HUES48 (cell line): ENCODE measurements around the gene IMMP2L.

Experiments
- H3K27ac ChIP-seq: one replicate; pipeline ENCODE4 v1.7.0; 2013; ENCODE audit warnings: low read depth, low read length, inconsistent platforms
- H3K27me3 ChIP-seq: 2 replicates; pipeline ENCODE4 v1.6.1; 2013; ENCODE audit warnings: mild to moderate bottlenecking, low read length; ENCODE audit not compliant: control insufficient read depth, insufficient read depth
- H3K36me3 ChIP-seq: 2 replicates; pipeline ENCODE4 v1.6.1; 2013; ENCODE audit warnings: low read length; ENCODE audit not compliant: control insufficient read depth, insufficient read depth
- H3K4me1 ChIP-seq: 2 replicates; pipeline ENCODE4 v1.6.1; 2013; ENCODE audit warnings: mild to moderate bottlenecking, low read length; ENCODE audit not compliant: control insufficient read depth, insufficient read depth
- H3K4me3 ChIP-seq: 2 replicates; pipeline ENCODE4 v1.5.1; 2013; ENCODE audit warnings: mild to moderate bottlenecking, low read depth, low read length
- H3K9ac ChIP-seq: 2 replicates; pipeline ENCODE4 v1.6.1; 2013; ENCODE audit warnings: mild to moderate bottlenecking, low read depth, low read length, moderate library complexity
- H3K9me3 ChIP-seq: 2 replicates; pipeline ENCODE4 v1.6.1; 2013; ENCODE audit warnings: low read length; ENCODE audit not compliant: control insufficient read depth, insufficient read depth

Gene IMMP2L

GRCh38 chr7:111414374-111414773 is 147.9 kb downstream of the IMMP2L start:
- Histone ChIP-seq H3K4me3 (no peak overlapping the region), H3K27ac (peak overlapping the region; percentile 86), H3K9me3 (no peaks in the 10 kb centered on the region), H3K27me3 (no peaks in the 10 kb centered on the region), H3K36me3 (no peaks in the 10 kb centered on the region), H3K9ac (no peak overlapping the region), H3K4me1 (peaks cover 46% of the 10 kb centered on the region)

- Histone ChIP-seq H3K4me1 (peaks cover 48% of the 10 kb centered on the region), H3K27me3 (no peaks in the 10 kb centered on the region), H3K27ac (peak overlapping the region; percentile 86), H3K36me3 (no peaks in the 10 kb centered on the region), H3K4me3 (0 out of 2 replicates have a peak overlapping the region, but pooled peaks have one; percentile 2), H3K9ac (no peak overlapping the region), H3K9me3 (no peaks in the 10 kb centered on the region)
Observed at GRCh38 chr7:111413739-111414138, 148.6 kb downstream of the IMMP2L start.

- Histone ChIP-seq H3K4me3 (no peak overlapping the region), H3K9ac (no peak overlapping the region), H3K9me3 (no peaks in the 10 kb centered on the region), H3K4me1 (peaks cover 48% of the 10 kb centered on the region), H3K27me3 (no peaks in the 10 kb centered on the region), H3K36me3 (no peaks in the 10 kb centered on the region), H3K27ac (no peak overlapping the region)
Observed at GRCh38 chr7:111410899-111411298, 151.4 kb downstream of the IMMP2L start.

GRCh38 chr7:111409714-111410422 is 152.4 kb downstream of the IMMP2L start:
- no peak overlapping the region for H3K9ac ChIP-seq

GRCh38 chr7:111408724-111409123 is 153.6 kb downstream of the IMMP2L start:
- Histone ChIP-seq H3K4me3 (no peak overlapping the region), H3K9ac (no peak overlapping the region)

More at GRCh38 chr7:111409714-111410422, 152.4 kb downstream of the IMMP2L start:
- H3K36me3 ChIP-seq = no peaks in the 10 kb centered on the region
- H3K27me3 ChIP-seq = no peaks in the 10 kb centered on the region
- H3K4me1 ChIP-seq = peaks cover 45% of the 10 kb centered on the region
- no peak overlapping the region for H3K27ac ChIP-seq
- H3K4me3 ChIP-seq = no peak overlapping the region; the same call in 1 of the 2 replicates
- no peaks in the 10 kb centered on the region for H3K9me3 ChIP-seq

GRCh38 chr7:111407258-111407657 is 155.0 kb downstream of the IMMP2L start:
- Histone ChIP-seq H3K27me3 (no peaks in the 10 kb centered on the region), H3K4me3 (no peak overlapping the region), H3K9ac (no peak overlapping the region), H3K4me1 (peaks cover 24% of the 10 kb centered on the region), H3K36me3 (no peaks in the 10 kb centered on the region), H3K9me3 (no peaks in the 10 kb centered on the region), H3K27ac (no peak overlapping the region)

More at GRCh38 chr7:111408724-111409123, 153.6 kb downstream of the IMMP2L start:
- no peak overlapping the region for H3K27ac ChIP-seq
- H3K9me3 ChIP-seq = no peaks in the 10 kb centered on the region
- no peaks in the 10 kb centered on the region for H3K36me3 ChIP-seq
- peaks cover 34% of the 10 kb centered on the region for H3K4me1 ChIP-seq
- H3K27me3 ChIP-seq = no peaks in the 10 kb centered on the region

- Histone ChIP-seq H3K9ac (no peak overlapping the region), H3K27me3 (no peaks in the 10 kb centered on the region), H3K4me1 (peaks cover 16% of the 10 kb centered on the region), H3K4me3 (no peak overlapping the region), H3K36me3 (no peaks in the 10 kb centered on the region), H3K27ac (no peak overlapping the region), H3K9me3 (no peaks in the 10 kb centered on the region)
Observed at GRCh38 chr7:111405621-111406020, 156.7 kb downstream of the IMMP2L start.

- H3K9ac ChIP-seq = no peak overlapping the region
- no peaks in the 10 kb centered on the region for H3K36me3 ChIP-seq
- H3K9me3 ChIP-seq = no peaks in the 10 kb centered on the region
- H3K4me3 ChIP-seq = no peak overlapping the region
- H3K27ac ChIP-seq = no peak overlapping the region
- no peaks in the 10 kb centered on the region for H3K27me3 ChIP-seq
- no peaks in the 10 kb centered on the region; the same call in 1 of the 2 replicates for H3K4me1 ChIP-seq
Observed at GRCh38 chr7:111401516-111401915, 160.8 kb downstream of the IMMP2L start.

- no peaks in the 10 kb centered on the region for H3K9me3 ChIP-seq
- no peak overlapping the region for H3K27ac ChIP-seq
- H3K4me3 ChIP-seq = no peak overlapping the region
- H3K27me3 ChIP-seq = no peaks in the 10 kb centered on the region
- no peaks in the 10 kb centered on the region for H3K36me3 ChIP-seq
- no peaks in the 10 kb centered on the region; the same call in 1 of the 2 replicates for H3K4me1 ChIP-seq
- no peak overlapping the region for H3K9ac ChIP-seq
Observed at GRCh38 chr7:111400088-111400487, 162.2 kb downstream of the IMMP2L start.

- H3K9ac ChIP-seq = no peak overlapping the region
- H3K27me3 ChIP-seq = no peaks in the 10 kb centered on the region
- H3K36me3 ChIP-seq = no peaks in the 10 kb centered on the region
- no peak overlapping the region for H3K4me3 ChIP-seq
- H3K4me1 ChIP-seq = peaks cover 12% of the 10 kb centered on the region
- no peak overlapping the region for H3K27ac ChIP-seq
- no peaks in the 10 kb centered on the region for H3K9me3 ChIP-seq
Observed at GRCh38 chr7:111394891-111395290, 167.4 kb downstream of the IMMP2L start.

GRCh38 chr7:111393011-111393754 is 169.1 kb downstream of the IMMP2L start:
- no peak overlapping the region; the same call in 1 of the 2 replicates for H3K4me3 ChIP-seq
- H3K27ac ChIP-seq = peak overlapping the region; percentile 46

More at GRCh38 chr7:111393011-111393754, 169.1 kb downstream of the IMMP2L start:
- H3K9me3 ChIP-seq = no peaks in the 10 kb centered on the region
- no peaks in the 10 kb centered on the region for H3K27me3 ChIP-seq
- no peaks in the 10 kb centered on the region for H3K36me3 ChIP-seq
- no peak overlapping the region for H3K9ac ChIP-seq
- peaks cover 12% of the 10 kb centered on the region for H3K4me1 ChIP-seq
